Measurements from ENCODE around the gene MLEC. TPM values are rescaled to one million over a fixed set of nuclear protein-coding genes. Genes with fewer than 3 reads are reported as not detected.

MLEC gene
- polyA plus RNA-seq, 4 donors, result 119 to 199 (median 153) TPM

DNA sequence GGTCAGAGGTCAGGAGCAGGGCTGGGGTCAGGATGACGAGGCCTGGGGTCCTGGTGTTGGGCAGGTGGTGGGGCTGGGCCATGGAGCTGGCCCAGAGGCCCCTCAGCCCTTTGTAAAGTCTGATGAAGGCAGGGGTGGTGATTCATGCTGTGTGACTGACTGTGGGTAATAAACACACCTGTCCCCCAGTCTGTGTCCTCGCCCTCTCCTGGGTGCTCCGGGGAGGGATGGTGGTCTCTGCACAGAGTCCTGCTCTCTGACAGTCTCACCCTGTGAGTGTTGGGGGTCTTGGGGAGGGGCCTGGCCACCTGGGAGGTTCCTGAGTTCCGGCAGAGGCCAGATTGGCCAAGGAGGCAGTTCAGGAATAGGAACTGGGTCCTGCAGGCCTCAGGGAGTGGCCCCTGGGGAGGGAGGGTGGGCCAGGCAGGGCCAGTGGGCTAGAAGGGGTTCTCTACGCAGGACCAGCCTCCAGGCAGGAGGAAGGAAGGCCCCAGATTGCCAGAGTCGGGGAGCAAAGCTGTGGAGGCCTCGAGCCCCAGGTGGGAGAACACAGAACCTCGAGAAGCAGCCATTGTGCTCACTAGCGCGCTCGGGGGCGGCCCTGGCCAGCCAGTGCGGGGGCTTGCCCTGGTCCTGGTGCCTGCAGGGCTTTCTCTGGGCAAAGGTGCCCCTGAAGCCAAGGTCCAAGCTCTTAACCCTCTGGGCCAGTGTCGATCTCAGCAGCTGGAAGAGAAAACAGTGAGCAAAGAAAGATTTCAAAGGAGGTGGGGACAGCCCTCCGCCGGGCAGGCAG lies 53.1 kb downstream of the MLEC start:
- no peak for DNase-seq (ENCODE audit: low read depth in 4 of 4, low spot score in 3 of 4)

DNA sequence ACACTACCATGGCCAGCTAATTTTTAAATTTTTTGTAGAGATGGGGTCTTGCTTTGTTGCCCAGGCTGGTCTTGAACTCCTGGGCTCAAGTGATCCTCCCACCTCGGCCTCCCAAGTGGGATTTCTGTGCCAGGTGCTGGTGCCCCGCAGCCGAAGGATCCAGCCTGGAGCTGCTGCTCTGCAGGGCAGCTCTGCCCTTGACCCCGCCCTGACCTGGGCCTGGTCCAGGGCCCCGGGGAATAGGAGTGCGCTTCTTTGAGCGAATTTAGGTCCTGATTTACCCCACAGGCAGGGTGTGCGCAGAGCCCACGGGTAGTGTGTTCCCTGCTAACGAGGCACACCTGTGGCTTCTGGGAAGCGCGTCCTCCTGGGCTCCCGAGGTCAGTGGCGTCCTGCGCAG lies 53.9 kb downstream of the MLEC start:
- no peak for DNase-seq (ENCODE audit: low read depth in 4 of 4, low spot score in 3 of 4)

- DNase-seq (ENCODE audit: low read depth in 4 of 4, low spot score in 3 of 4), result no peak
Measured at GRCh38 chr12:120741476-120742421, 54.8 kb downstream of the MLEC start.

GRCh38 chr12:120744922-120745493 lies 58.1 kb downstream of the MLEC start:
- no peak for DNase-seq (ENCODE audit: low read depth in 4 of 4, low spot score in 3 of 4)

GRCh38 chr12:120748242-120748641 lies 61.3 kb downstream of the MLEC start:
- DNase-seq (ENCODE audit: low read depth in 4 of 4, low spot score in 3 of 4), result no peak

- no peak for DNase-seq (ENCODE audit: low read depth in 4 of 4, low spot score in 3 of 4)
Measured at GRCh38 chr12:120749256-120749655, 62.3 kb downstream of the MLEC start.

- no peak for DNase-seq (ENCODE audit: low read depth in 4 of 4, low spot score in 3 of 4)
Measured at GRCh38 chr12:120750806-120751205, 63.9 kb downstream of the MLEC start.

- no peak for DNase-seq (ENCODE audit: low read depth in 4 of 4, low spot score in 3 of 4)
Measured at GRCh38 chr12:120751389-120751788, 64.4 kb downstream of the MLEC start.

Other genes with a start within 250 kb of the MLEC start
- gene COX6A1, start 249.0 kb upstream of the MLEC start, polyA plus RNA-seq (ENCODE audit: insufficient read length in 4 of 4), result 100 to 1,000 TPM; 177 to 336 (median 300) TPM
- 10 to 100 TPM; 28.0 to 48.6 (median 41.9) TPM for gene TRIAP1, start 240.8 kb upstream of the MLEC start, polyA plus RNA-seq (ENCODE audit: insufficient read length in 4 of 4)
- 10 to 100 TPM; 23.5 to 36.0 (median 35.3) TPM for gene GATC, start 240.7 kb upstream of the MLEC start, polyA plus RNA-seq (ENCODE audit: insufficient read length in 4 of 4)
- 100 to 1,000 TPM; 165 to 255 (median 212) TPM for gene SRSF9, start 217.4 kb upstream of the MLEC start, polyA plus RNA-seq (ENCODE audit: insufficient read length in 4 of 4)
- 100 to 1,000 TPM; 450 to 544 (median 503) TPM for gene DYNLL1, start 191.0 kb upstream of the MLEC start, polyA plus RNA-seq (ENCODE audit: insufficient read length in 4 of 4)
- gene COQ5, start 158.0 kb upstream of the MLEC start, polyA plus RNA-seq (ENCODE audit: insufficient read length in 4 of 4), result 10 to 100 TPM; 34.8 to 70.0 (median 64.7) TPM
- 100 to 1,000 TPM; 167 to 293 (median 198) TPM for gene RNF10, start 152.8 kb upstream of the MLEC start, polyA plus RNA-seq (ENCODE audit: insufficient read length in 4 of 4)
- 10 to 100 TPM; 32.9 to 57.6 (median 45.6) TPM for gene POP5, start 105.7 kb upstream of the MLEC start, polyA plus RNA-seq (ENCODE audit: insufficient read length in 4 of 4)
- 1 to 10 TPM; 2.3 to 6.6 (median 4.9) TPM for gene CABP1, start 46.5 kb upstream of the MLEC start, polyA plus RNA-seq (ENCODE audit: insufficient read length in 4 of 4)
- 10 to 100 TPM; 35.3 to 73.6 (median 68.8) TPM for gene UNC119B, start 23.3 kb downstream of the MLEC start, polyA plus RNA-seq (ENCODE audit: insufficient read length in 4 of 4)
- gene ACADS, start 38.7 kb downstream of the MLEC start, polyA plus RNA-seq (ENCODE audit: insufficient read length in 4 of 4), result 10 to 100 TPM in 3 of 4 donors, 1 to 10 TPM in 1; 7.1 to 25.5 (median 15.8) TPM
- gene SPPL3, start 217.2 kb downstream of the MLEC start, polyA plus RNA-seq (ENCODE audit: insufficient read length in 4 of 4), result 10 to 100 TPM; 73.1 to 93.3 (median 85.5) TPM